Measurements from ENCODE around the gene CCR7. TPM values are rescaled to one million over a fixed set of nuclear protein-coding genes. Genes with fewer than 3 reads are reported as not detected.

CCR7 gene
- total and polyA plus RNA-seq, 2 of the 4 experiments (the other 2 are of a cell fraction): 0.14 to 0.36 TPM

DNA sequence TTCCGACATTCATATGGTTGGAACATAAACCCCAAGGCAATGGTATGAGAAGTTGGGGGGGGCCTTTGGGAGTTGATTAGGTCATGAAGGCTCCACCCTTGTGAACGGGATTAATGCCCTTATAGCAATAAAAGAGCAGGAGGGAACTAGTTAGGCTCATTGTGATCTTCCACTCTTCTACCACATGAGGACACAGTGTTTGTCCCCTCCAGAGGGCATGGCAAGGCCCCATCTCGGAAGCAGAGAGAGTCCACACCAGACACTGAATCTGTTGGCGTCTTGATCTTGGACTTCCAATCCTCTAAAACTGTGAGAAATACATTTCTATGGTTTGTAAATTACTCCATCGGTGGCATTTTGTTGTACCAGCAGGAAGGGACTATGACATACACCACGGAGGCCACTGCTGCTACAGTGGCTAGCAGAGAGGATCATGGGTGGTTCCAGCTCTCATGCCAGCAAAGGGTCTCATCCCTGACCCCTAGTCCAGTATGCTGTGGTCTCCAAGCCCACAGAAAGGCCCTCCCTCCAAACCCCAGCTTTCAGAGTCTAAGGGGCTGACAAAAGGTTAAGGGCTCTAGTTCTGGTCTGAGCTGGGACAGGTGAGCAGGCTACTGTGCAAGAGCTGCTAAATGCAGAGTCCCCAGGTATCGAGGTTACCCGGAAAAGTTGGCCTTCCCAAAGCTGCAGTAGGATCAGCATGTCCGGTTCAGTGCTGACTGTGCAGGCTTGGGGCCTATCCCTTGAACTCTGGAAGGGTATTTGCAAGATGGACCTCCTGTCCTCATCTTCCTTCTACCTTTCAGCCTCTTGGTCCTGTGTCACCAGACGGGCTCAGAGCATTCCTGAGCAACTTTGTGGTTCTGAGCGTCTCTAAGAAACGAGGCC, 12.2 kb downstream of the CCR7 start:
- in situ Hi-C loops (cut with MboI; ENCODE audit: low sequenced_read_pairs) (no loop called here), intact Hi-C loops (cut with micrococcal nuclease) (no loop called here), dilution Hi-C loops (cut with HindIII; ENCODE audit: low sequenced_read_pairs, unreplicated experiment) (no loop called here)
- Histone ChIP-seq H2AK9ac (replicated peaks; ENCODE audit: low read depth, low read length, poor library complexity) (peak overlapping the region; percentile 97), H2BK20ac (ENCODE audit: low read depth, low read length) (peak overlapping the region; percentile 99), H4K20me1 (ENCODE audit: insufficient read depth, low read length) (no peaks in the 10 kb centered on the region), H4K5ac (ENCODE audit: low read depth, low read length) (peak overlapping the region; percentile 92), H3K4me3 (ENCODE audit: insufficient read depth, low read depth, low read length) (no peak overlapping the region), H3K18ac (ENCODE audit: low read depth, low read length) (peak overlapping the region; percentile 96), H2BK5ac (ENCODE audit: low read depth, low read length, poor library complexity, severe bottlenecking) (peak overlapping the region; percentile 99), H2BK15ac (ENCODE audit: low read depth, low read length) (peak overlapping the region; percentile 92), H2AK5ac (ENCODE audit: low read depth, low read length) (peak overlapping the region; percentile 100), H3K23ac (ENCODE audit: low read depth, low read length) (peak overlapping the region; percentile 83), H3K36me3 (ENCODE audit: control insufficient read depth, insufficient read depth, low read length) (no peaks in the 10 kb centered on the region), H3K4ac (ENCODE audit: low read depth, low read length) (peak overlapping the region; percentile 99), H3K9ac (ENCODE audit: low read depth, low read length) (peak overlapping the region; percentile 62), H3K27ac (ENCODE audit: insufficient read depth, low read length) (peak overlapping the region; percentile 93), H3K9me1 (ENCODE audit: insufficient read depth, low read length) (peaks cover 35% of the 10 kb centered on the region), H3K9me3 (ENCODE audit: control insufficient read depth, insufficient read depth, low read length) (no peaks in the 10 kb centered on the region), H4K8ac (ENCODE audit: low read depth in 2 of 2, low read length in 2 of 2) (peak overlapping the region; percentile 91 to 92), H3K27me3 (ENCODE audit: control insufficient read depth, insufficient read depth, low read length) (no peaks in the 10 kb centered on the region), H3K56ac (ENCODE audit: extremely low read depth, insufficient read depth, low read length) (peak overlapping the region; percentile 91), H3K14ac (replicated peaks; ENCODE audit: low read depth, low read length) (peak overlapping the region; percentile 97), H3K4me2 (ENCODE audit: low read depth, low read length) (no peak overlapping the region; the same call in 1 of the 2 replicates), H3K79me1 (ENCODE audit: low read depth in 1 of 2, low read length in 2 of 2) (peaks cover 12 to 45% of the 10 kb centered on the region in 2 experiments; a peak in 3 of 4 replicates), H3K4me1 (ENCODE audit: control insufficient read depth, insufficient read depth, low read length) (peaks cover 56% of the 10 kb centered on the region), H4K91ac (ENCODE audit: insufficient read depth, low read depth, low read length) (peak overlapping the region; percentile 100), H2BK120ac (ENCODE audit: low read depth, low read length) (peak overlapping the region; percentile 100), H2AFZ (replicated peaks; ENCODE audit: low read length, poor library complexity) (peak overlapping the region; percentile 18)
- BruUV-seq (replicated peaks): no TSS peak
- ATAC-seq (ENCODE audit: low read depth) (no peak), DNase-seq (no peak)
- POLR2A ChIA-PET (ENCODE audit: unreplicated experiment): interaction anchor here (0.6 kb wide), 1 partner anchor 345 kb away, joined by 4 read pairs; no protein-coding TSS in a partner anchor
- no peak; the same call in 1 of the 2 replicates for TF ChIP-seq POLR2A (IDR thresholded peaks at IDR 0.05; ENCODE audit: low read depth, low read length)
- TF ChIP-seq BHLHE40 (IDR thresholded peaks at IDR 0.05; ENCODE audit: low read depth, low read length): no peak
- TF ChIP-seq NFE2L2 (IDR thresholded peaks at IDR 0.05; ENCODE audit: low read depth, low read length): no peak
- TF ChIP-seq RCOR1 (IDR thresholded peaks at IDR 0.05; ENCODE audit: insufficient replicate concordance, low read length): no peak
- TF ChIP-seq CEBPB (IDR thresholded peaks at IDR 0.05; ENCODE audit: low read depth, low read length): no peak
- TF ChIP-seq RFX5 (IDR thresholded peaks at IDR 0.05; ENCODE audit: low read depth, low read length): no peak
- no CpG with 5 or more reads among the region's 12 CpGs for WGBS, 2 experiments (ENCODE audit: extremely low coverage in 2 of 2, insufficient read length in 1 of 2)
- CTCF ChIA-PET: interaction anchor here (2.0 kb wide), 1 partner anchor 20 kb away, joined by 16 read pairs; no protein-coding TSS in a partner anchor

Data from IMR-90 (cell line).